Pons (tissue), 1 donor: ENCODE results near the gene NOP53.
"Not testable (repeated sequence)": the region's sequence is repeated elsewhere in the genome, so short reads cannot be mapped to it uniquely, and the experiment has no call there.

Experiments
- DNase-seq: peaks from one replicate; pipeline ENCODE4 v3.0.0-alpha.2; 2016; ENCODE audit warnings: low spot score

The NOP53 gene

GRCh38 chr19:47718415-47719046, 26.8 kb upstream of the NOP53 start:
- not testable (repeated sequence) for DNase-seq

DNA sequence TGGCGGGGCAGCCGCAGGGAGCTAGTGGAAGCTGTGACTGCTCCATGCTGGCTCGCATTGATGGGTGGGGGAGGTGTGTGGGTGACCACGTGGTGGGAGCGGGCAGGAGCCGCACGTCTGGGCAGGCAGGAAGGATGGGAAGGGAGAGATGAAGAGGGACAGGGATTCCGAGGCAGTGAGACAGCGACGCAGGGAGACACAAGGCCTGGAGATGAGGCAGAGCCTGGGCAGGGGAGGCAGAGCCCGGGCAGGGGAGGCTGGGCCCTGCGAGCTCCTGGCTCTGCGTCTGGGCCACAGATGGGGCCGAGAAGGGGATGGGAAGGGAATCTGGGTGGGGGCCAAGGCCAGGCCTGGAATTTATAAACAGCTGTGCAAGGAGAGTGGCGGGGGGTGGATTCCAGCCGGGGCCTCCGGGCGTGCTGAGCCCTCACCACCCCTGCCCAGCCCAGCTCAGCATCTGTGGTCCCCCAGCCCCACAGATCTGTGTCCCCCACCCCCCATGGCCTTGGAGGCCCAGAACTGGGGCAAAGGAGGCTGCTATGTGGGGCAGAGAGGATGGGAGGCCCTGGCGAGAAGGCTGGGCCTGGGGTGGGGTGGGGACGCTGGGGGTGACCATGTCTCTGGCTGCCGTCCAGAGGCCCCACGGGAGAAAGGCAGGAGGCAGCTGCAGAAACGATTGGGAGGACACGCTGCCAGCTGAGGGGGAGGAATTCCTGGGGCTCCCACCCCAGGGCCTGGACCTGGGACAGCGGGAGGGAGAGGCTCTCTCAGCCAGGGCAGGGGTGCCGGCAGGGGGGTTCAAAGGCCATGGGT, 26.1 kb upstream of the NOP53 start:
- peak; percentile 37 for DNase-seq

DNA sequence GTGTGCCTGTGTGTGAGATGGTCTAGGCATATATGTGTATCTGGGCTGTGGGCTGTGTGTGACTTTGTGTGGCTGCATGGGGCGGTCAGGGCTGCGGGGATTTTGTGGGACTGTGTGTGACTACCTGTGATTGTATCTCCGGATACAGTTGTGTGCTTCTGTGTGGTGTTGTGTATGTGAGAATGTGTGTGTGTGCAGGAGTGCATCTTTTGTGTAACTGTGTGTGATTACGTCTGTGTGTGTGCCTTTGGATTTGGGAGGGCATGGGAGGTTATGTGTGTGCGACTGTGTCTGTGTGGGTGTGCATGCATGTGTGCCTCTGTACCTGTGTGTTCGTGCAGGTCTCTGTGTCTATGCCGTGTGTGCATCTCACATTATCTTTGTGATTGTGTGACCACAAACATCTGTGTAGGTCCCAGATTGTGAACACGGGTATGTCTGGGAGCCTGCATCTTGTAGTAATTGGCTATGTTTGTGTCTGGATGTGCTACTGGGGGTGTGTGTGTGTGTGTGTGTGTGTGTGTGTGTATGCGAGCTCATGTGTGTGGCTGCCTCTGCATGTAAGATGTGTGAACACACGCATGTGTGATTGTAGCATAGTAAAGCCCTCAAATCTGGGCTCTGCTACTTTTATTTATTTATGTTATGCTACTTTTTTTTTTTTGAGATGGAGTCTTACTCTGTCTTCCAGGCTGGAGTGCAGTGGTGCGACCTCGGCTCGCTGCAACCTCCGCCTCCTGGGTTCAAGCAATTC, 24.5 kb upstream of the NOP53 start:
- no peak for DNase-seq

GRCh38 chr19:47723581-47723940, 21.8 kb upstream of the NOP53 start:
- no peak for DNase-seq

- no peak for DNase-seq
Measured at GRCh38 chr19:47725759-47726401, 19.5 kb upstream of the NOP53 start.

DNA sequence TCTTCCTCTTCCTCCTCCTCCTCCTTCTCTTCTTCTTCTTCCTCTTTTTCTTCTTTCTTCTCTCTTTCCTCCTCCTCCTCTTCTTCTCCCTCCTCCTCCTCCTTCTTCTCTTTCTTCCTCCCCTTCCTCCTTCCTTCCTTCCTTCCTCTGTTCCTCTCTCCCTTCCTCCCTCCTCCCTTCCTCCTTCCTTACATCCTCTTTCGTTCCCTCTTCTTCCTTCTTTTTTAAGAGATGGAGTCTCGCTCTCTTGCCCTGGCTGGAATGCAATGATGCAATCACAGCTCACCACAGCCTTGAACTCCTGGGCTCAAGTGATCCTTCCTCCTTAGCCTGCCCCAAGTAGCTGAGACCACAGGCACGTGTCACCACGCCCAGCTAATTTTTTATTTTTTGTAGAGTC, 18.9 kb upstream of the NOP53 start:
- DNase-seq = no peak

GRCh38 chr19:47728295-47728694, 17.1 kb upstream of the NOP53 start:
- DNase-seq = not testable (repeated sequence)

DNA sequence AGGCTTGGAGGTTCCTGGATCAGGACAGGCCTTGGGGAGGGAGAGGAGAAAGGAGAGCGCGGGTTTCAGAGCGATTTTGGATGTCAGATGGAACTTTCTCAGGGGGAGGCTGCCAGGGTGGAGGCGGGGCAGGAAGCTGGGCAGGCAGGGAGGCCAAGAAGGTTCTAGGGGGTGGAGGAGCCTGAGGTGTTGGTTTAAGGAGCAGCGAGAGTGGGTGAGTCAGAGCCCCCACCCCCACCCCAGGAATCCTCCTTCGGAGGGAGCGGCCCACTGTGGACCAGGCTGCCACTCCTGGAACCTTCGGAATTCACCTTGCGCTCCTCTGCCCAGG, 15.9 kb upstream of the NOP53 start:
- DNase-seq = no peak

GRCh38 chr19:47729799-47730520, 15.4 kb upstream of the NOP53 start:
- DNase-seq = no peak

GRCh38 chr19:47730521-47730889, 14.8 kb upstream of the NOP53 start:
- no peak for DNase-seq

DNA sequence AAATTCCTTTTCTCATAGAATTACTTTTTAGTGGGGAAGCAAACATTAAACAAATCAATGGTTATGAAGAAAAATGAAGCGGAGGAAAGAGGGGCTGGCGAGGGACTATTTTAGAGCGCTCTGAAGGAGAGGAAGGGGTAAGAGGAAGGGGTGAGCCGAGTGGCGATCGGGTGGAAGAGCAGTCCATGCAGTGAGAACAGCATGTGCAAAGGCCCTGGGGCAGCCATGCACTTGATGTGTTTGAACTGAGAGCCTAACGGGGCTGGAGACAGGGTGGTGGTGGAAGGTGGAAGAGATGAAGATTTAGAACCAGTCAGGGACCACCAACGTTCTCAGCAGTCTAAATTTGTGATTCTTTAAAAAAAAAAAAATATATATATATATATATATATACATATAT, 14.4 kb upstream of the NOP53 start:
- DNase-seq = no peak

DNA sequence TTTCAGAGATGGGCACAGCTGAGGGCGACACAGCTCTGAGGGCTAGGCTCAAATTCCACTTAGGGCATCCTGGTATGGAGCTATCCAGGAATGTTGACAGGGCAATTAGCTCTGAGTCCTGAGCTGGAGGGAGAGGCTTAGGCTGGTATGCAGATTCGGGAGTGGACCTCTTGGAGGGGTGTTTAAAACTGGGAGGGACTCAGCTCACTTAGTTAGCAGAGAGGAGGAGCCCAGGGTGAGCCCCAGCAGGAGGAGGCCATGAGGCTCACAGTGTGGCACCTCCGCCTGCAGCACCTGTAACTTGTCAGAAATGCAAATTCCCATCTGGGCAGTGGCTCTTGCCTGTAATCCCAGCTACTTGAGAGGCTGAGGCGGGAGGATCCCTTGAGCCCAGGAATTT, 10.2 kb upstream of the NOP53 start:
- DNase-seq = no peak

GRCh38 chr19:47740866-47741519, 4.4 kb upstream of the NOP53 start:
- DNase-seq = no peak

- DNase-seq = no peak
Measured at GRCh38 chr19:47741544-47742140, 3.7 kb upstream of the NOP53 start.

DNA sequence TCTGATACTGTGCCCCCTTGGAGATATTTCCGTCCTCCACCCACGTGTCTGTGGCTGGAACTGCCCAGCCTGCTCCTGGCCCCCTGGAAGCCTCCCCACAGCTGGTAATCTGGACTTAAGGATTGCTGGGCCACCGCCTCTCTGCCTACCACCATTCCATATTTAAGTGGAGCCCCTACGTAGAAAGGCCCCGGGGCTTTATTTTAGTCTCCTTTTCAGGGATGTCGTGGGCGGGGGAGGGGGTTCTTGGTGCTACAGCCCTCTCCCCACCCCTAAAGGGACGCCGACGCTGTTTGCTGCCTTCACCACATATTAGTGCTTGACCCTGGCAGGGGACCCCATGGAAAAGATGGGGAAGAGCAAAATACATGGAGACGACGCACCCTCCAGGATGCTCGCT, 2.7 kb upstream of the NOP53 start:
- DNase-seq = no peak

GRCh38 chr19:47746129-47746528, 783 bp downstream of the NOP53 start:
- not testable (repeated sequence) for DNase-seq

DNA sequence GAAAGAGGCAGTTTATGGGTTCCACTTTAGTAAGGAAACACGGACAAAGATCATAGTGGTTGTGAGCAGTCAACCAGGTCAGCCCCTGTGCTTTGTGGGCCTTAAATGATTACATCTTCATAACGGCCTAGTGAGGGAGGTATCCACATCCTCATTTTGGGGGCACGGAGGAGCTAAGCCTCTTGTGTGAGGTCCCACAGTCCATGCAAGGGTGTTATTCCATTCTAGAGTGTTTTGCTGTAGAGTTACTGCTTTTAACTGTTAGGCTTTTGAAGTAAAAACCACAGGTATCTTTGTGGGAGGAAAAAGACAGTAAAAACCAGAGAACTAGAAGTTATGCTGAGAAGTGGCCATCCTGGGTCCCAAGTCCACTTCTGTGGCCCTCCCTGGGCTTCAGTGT, 4.0 kb downstream of the NOP53 start:
- no peak for DNase-seq

GRCh38 chr19:47750752-47751151, 5.4 kb downstream of the NOP53 start:
- no peak for DNase-seq

GRCh38 chr19:47752440-47753211, 7.3 kb downstream of the NOP53 start:
- DNase-seq = no peak
